ENCODE data around the gene SORCS2.

DNA sequence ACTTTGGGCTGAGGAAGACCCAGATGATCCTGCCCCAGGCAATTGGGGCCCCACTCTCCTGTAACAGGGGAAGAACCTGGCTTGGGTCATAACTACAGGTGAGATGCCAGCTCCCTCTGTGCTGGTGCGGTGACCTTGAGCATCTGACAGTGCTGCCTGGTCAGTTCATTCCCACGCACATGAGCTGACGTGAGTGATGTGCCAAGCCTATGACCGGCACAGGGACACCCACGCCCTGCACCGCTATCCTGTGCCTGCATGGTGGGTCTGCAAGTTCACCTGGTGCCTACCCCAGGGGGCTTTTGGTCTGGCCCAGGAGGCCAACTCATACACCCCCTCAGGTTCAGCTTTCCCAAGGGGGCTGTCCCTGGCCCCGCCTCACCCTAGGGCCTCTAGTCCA, 366.1 kb downstream of the SORCS2 start:
- TF ChIP-seq NFIC (IDR thresholded peaks at IDR 0.05; ENCODE audit: borderline replicate concordance) = no peak
- TF ChIP-seq, protein P1, sequence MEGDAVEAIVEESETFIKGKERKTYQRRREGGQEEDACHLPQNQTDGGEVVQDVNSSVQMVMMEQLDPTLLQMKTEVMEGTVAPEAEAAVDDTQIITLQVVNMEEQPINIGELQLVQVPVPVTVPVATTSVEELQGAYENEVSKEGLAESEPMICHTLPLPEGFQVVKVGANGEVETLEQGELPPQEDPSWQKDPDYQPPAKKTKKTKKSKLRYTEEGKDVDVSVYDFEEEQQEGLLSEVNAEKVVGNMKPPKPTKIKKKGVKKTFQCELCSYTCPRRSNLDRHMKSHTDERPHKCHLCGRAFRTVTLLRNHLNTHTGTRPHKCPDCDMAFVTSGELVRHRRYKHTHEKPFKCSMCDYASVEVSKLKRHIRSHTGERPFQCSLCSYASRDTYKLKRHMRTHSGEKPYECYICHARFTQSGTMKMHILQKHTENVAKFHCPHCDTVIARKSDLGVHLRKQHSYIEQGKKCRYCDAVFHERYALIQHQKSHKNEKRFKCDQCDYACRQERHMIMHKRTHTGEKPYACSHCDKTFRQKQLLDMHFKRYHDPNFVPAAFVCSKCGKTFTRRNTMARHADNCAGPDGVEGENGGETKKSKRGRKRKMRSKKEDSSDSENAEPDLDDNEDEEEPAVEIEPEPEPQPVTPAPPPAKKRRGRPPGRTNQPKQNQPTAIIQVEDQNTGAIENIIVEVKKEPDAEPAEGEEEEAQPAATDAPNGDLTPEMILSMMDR (IDR thresholded peaks at IDR 0.05) = no peak

Data from SK-N-SH (cell line).